Pancreas (tissue), 10 donors: ENCODE measurements around the gene TREM1. TPM values are rescaled to one million over a fixed set of nuclear protein-coding genes. Genes with fewer than 3 reads are reported as not detected.

Experiments
- ATAC-seq, 4 donors: fragments of 200-7000 bp; cut with Tn5 transposase; one replicate each; pipeline versions ENCODE4 v1.8.0 to v1.9.1; 2020; ENCODE audit warnings: mild to moderate bottlenecking in 4 of 4, moderate library complexity in 4 of 4
- DNase-seq, 6 donors: peaks; one replicate each; pipeline ENCODE4 v3.0.0-alpha.2; 2020
- FAIRE-seq: peaks from 2 replicates; lab custom pipeline; 2012; peaks lifted over from hg19 to GRCh38; lab: Jason Lieb, UNC
- H3K27ac ChIP-seq, 4 donors: fragments of 200-600 bp; sonication (generic); 1 replicate in 3 of 4; 2 replicates in 1 of 4; pipeline versions ENCODE4 v1.5.0 to v1.8.0; 2020
- H3K27me3 ChIP-seq, 4 donors: fragments of 200-600 bp; one replicate each; pipeline ENCODE4 v1.8.0; 2021
- H3K36me3 ChIP-seq, 3 donors: fragments of 200-600 bp; sonication (generic) in 1 of 3; one replicate each; pipeline versions ENCODE4 v1.5.0 to v1.8.0; 2020 to 2021
- H3K4me1 ChIP-seq, 3 donors: fragments of 200-600 bp; one replicate each; pipeline ENCODE4 v1.8.0; 2021
- H3K4me3 ChIP-seq, 4 donors: fragments of 200-600 bp; sonication (generic) in 2 of 4; one replicate each; pipeline versions ENCODE4 v1.5.0 to v1.8.0; 2020 to 2021
- H3K9me3 ChIP-seq, 4 donors: fragments of 200-600 bp; one replicate each; pipeline ENCODE4 v1.8.0; 2021
- WGBS, 2 donors: extraction: QIAGEN DNeasy Blood & Tissue Kit; methylation state at CpG; one replicate each; pipeline ENCODE4 v1.1.7; 2013; 5-methylcytosine and 5-hydroxymethylcytosine counted together
- intact Hi-C, 3 donors: fragments of 100-400 bp; cut with DNase I; formaldehyde crosslinking; loops; one replicate each; pipeline versions ENCODE4 v1.11.1 to v1.14.2; 2022
- polyA plus RNA-seq, 2 donors: library from polyadenylated mRNA; stranded (reverse); fragments of 200-250 nt; gene quantifications; one replicate each; pipeline ENCODE4 v1.2.3, GENCODE V29; 2013
- total RNA-seq, 6 donors: library from RNA; stranded (reverse); fragmentation: NEBNext Ultra II Directional in 4 of 6; extraction: Animal tissue kit (Norgen Biotek cat#: 25700) in 4 of 6; gene quantifications; one replicate each; pipeline versions ENCODE4 v1.2.1 to v1.2.4, GENCODE V29; 2021 to 2023
- TF ChIP-seq, protein P1 (sequence below), 4 donors: fragments of 200-600 bp; sonication (generic) in 3 of 4; IDR thresholded peaks; one replicate each; pipeline versions ENCODE4 v1.5.0 to v1.8.0; 2021; ENCODE audit warnings: antibody characterized with exemption in 4 of 4
- donor health status: healthy with polysubstance abuse.
- donor health status: DM: no; HTN: no; CAD: no; lungs with moderate emphysema.
- donor health status: DM: no; HTN: no; CAD: no.
- donor health status: control.
- donor health status: control.
- donor health status: Bipolar disorder and iron deficiency.
- donor health status: DM: yes; HTN: yes; CAD: no.
- donor health status: DM: no; HTN: no; CAD: no.
- donor health status: DM: no; HTN: no; CAD: no.
- donor health status: DM: yes; HTN: yes; CAD: no.

Gene TREM1
- total and polyA plus RNA-seq, 8 donors = 0.08 to 2.8 (median 0.28) TPM; not detected in 1

- 44 to 48% methylated on average over 5 of the region's 5 CpGs for WGBS, 2 donors
- DNase-seq (no peak), FAIRE-seq (no peak), ATAC-seq (peak in 1 of 4 donors; percentile 22)
- no peak overlapping the region for H3K4me3 ChIP-seq
- no peaks in the 10 kb centered on the region for H3K36me3 ChIP-seq
- no peaks in the 10 kb centered on the region for H3K9me3 ChIP-seq
- H3K27ac ChIP-seq = no peak overlapping the region
- no peaks in the 10 kb centered on the region for H3K4me1 ChIP-seq
- intact Hi-C loops = no loop called here
- TF ChIP-seq, protein P1, sequence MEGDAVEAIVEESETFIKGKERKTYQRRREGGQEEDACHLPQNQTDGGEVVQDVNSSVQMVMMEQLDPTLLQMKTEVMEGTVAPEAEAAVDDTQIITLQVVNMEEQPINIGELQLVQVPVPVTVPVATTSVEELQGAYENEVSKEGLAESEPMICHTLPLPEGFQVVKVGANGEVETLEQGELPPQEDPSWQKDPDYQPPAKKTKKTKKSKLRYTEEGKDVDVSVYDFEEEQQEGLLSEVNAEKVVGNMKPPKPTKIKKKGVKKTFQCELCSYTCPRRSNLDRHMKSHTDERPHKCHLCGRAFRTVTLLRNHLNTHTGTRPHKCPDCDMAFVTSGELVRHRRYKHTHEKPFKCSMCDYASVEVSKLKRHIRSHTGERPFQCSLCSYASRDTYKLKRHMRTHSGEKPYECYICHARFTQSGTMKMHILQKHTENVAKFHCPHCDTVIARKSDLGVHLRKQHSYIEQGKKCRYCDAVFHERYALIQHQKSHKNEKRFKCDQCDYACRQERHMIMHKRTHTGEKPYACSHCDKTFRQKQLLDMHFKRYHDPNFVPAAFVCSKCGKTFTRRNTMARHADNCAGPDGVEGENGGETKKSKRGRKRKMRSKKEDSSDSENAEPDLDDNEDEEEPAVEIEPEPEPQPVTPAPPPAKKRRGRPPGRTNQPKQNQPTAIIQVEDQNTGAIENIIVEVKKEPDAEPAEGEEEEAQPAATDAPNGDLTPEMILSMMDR (IDR thresholded peaks at IDR 0.05) = no peak
- H3K27me3 ChIP-seq = peaks cover 0 to 5% (median 0%) of the 10 kb centered on the region in 4 donors
Measured at GRCh38 chr6:41228616-41229015, 57.9 kb downstream of the TREM1 start.

DNA sequence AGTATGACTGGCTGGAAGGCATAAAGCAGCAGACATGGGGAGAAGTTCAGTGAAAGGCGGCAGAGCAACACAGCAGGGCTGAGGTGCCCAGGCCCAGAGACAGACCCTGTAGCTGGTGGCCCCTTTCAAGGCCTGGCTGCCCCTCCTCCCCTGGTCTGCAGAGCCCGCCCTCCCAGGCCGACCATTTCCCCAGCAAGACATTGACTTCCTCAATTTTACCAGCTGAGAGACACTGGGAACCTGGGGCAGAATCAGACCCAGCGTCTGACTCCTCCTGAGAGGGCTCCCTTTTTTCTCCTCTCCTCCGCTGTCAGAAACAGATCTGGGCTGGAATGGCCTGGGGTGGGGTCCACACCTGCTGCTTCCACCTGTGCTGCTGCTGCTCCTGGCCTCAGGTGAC, 58.4 kb downstream of the TREM1 start, which contains the start of gene TREML4:
TSS of gene TREML4 (plus strand) at position 254 of the 400 bp plus-strand sequence. CDS start at position 333, 79 bp downstream.
- FAIRE-seq (no peak), DNase-seq (no peak)

GRCh38 chr6:41226752-41227151, 59.7 kb downstream of the TREM1 start:
- no peaks in the 10 kb centered on the region for H3K4me1 ChIP-seq
- DNase-seq = no peak
- no peaks in the 10 kb centered on the region for H3K9me3 ChIP-seq
- TF ChIP-seq, protein P1 (IDR thresholded peaks at IDR 0.05) = no peak
- intact Hi-C loops = no loop called here
- WGBS, 2 donors = 43 to 46% methylated on average over 3 of the region's 3 CpGs
- no peak for ATAC-seq
- H3K4me3 ChIP-seq = no peak overlapping the region
- peaks cover 0 to 5% (median 0%) of the 10 kb centered on the region in 4 donors for H3K27me3 ChIP-seq
- H3K27ac ChIP-seq = no peak overlapping the region
- H3K36me3 ChIP-seq = no peaks in the 10 kb centered on the region
- no peak for FAIRE-seq

More for the DNA sequence above, 58.4 kb downstream of the TREM1 start, which contains the start of gene TREML4:
- Histone ChIP-seq H3K27ac (no peak within 1 kb of the TSS), H3K9me3 (no peaks in the 10 kb centered on the region), H3K4me1 (no peaks in the 10 kb centered on the region), H3K36me3 (no peaks in the 10 kb centered on the region), H3K4me3 (no peak within 1 kb of the TSS), H3K27me3 (peaks cover 0 to 5% (median 0%) of the 10 kb centered on the region in 4 donors)
- WGBS, 2 donors = 62 to 67% methylated on average over 4 to 5 of the region's 5 CpGs
- peak in 1 of 4 donors; percentile 38 for ATAC-seq
- TF ChIP-seq, protein P1 (IDR thresholded peaks at IDR 0.05) = no peak
- intact Hi-C loops = no loop called here

- Histone ChIP-seq H3K36me3 (no peaks in the 10 kb centered on the region), H3K9me3 (no peaks in the 10 kb centered on the region), H3K27me3 (peaks cover 0 to 5% (median 0%) of the 10 kb centered on the region in 4 donors), H3K4me3 (no peak overlapping the region), H3K27ac (no peak overlapping the region), H3K4me1 (no peaks in the 10 kb centered on the region)
- no peak for FAIRE-seq
- 92 to 96% methylated on average over 1 of the region's 1 CpG for WGBS, 2 donors
- intact Hi-C loops = no loop called here
- ATAC-seq = no peak
- TF ChIP-seq, protein P1 (IDR thresholded peaks at IDR 0.05) = no peak
- DNase-seq = no peak
Measured at GRCh38 chr6:41224800-41225199, 61.7 kb downstream of the TREM1 start.

Other genes with a start within 250 kb of the TREM1 start
- 10 to 100 TPM in 5 of 6 donors, 1 to 10 TPM in 1; 7.2 to 37.6 (median 12.0) TPM for gene UNC5CL, start 247.5 kb downstream of the TREM1 start, total RNA-seq
- 10 to 100 TPM; 37.0 to 40.6 TPM for gene UNC5CL, start 247.5 kb downstream of the TREM1 start, polyA plus RNA-seq
- gene TSPO2, start 244.2 kb downstream of the TREM1 start, total RNA-seq = under 1 TPM in 1 of 6 donors, not detected in 5; 0.28 TPM
- under 1 TPM; 0.12 to 0.42 TPM for gene TSPO2, start 244.2 kb downstream of the TREM1 start, polyA plus RNA-seq
- gene APOBEC2, start 233.5 kb downstream of the TREM1 start, total RNA-seq = 10 to 100 TPM in 1 of 6 donors, 1 to 10 TPM in 5; 2.7 to 13.2 (median 8.6) TPM
- 10 to 100 TPM in 1 of 2 donors, 1 to 10 TPM in 1; 6.6 to 29.6 TPM for gene APOBEC2, start 233.5 kb downstream of the TREM1 start, polyA plus RNA-seq
- gene OARD1, start 214.3 kb downstream of the TREM1 start, total RNA-seq = 10 to 100 TPM; 16.0 to 26.9 (median 20.6) TPM
- gene OARD1, start 214.3 kb downstream of the TREM1 start, polyA plus RNA-seq = 10 to 100 TPM; 21.1 to 30.9 TPM
- 10 to 100 TPM in 2 of 6 donors, 1 to 10 TPM in 4; 5.9 to 14.1 (median 7.8) TPM for gene NFYA, start 213.7 kb downstream of the TREM1 start, total RNA-seq
- 10 to 100 TPM in 1 of 2 donors, 1 to 10 TPM in 1; 5.4 to 10.6 TPM for gene NFYA, start 213.7 kb downstream of the TREM1 start, polyA plus RNA-seq
- gene TREML1, start 132.3 kb downstream of the TREM1 start, total RNA-seq = under 1 TPM in 2 of 6 donors, not detected in 4; 0.28 to 0.84 TPM
- gene TREML1, start 132.3 kb downstream of the TREM1 start, polyA plus RNA-seq = under 1 TPM; 0.19 to 0.28 TPM
- 10 to 100 TPM in 1 of 6 donors, 1 to 10 TPM in 3, under 1 TPM in 2; 0.59 to 27.1 (median 2.1) TPM for gene TREM2, start 123.6 kb downstream of the TREM1 start, total RNA-seq
- 1 to 10 TPM; 1.5 to 2.1 TPM for gene TREM2, start 123.6 kb downstream of the TREM1 start, polyA plus RNA-seq
- under 1 TPM in 2 of 6 donors, not detected in 4; 0.09 to 0.12 TPM for gene TREML2, start 85.5 kb downstream of the TREM1 start, total RNA-seq
- not detected for gene TREML2, start 85.5 kb downstream of the TREM1 start, polyA plus RNA-seq
- not detected for gene TREML4, start 58.3 kb downstream of the TREM1 start, total RNA-seq
- gene TREML4, start 58.3 kb downstream of the TREM1 start, polyA plus RNA-seq = not detected
- gene NCR2, start 48.9 kb upstream of the TREM1 start, total RNA-seq = not detected
- gene NCR2, start 48.9 kb upstream of the TREM1 start, polyA plus RNA-seq = not detected